Gastroesophageal sphincter (tissue), 3 donors: ENCODE results near the gene HECTD1.

Source experiments
- EP300 ChIP-seq: sonication (generic); formaldehyde crosslinking; IDR thresholded peaks from one replicate; pipeline ENCODE4 v1.6.1; 2017; ENCODE audit warnings: antibody characterized with exemption, mild to moderate bottlenecking
- POLR2A ChIP-seq, 2 donors: fragments of 450-650 bp; IDR thresholded peaks; one replicate each; pipeline ENCODE4 v1.6.1; 2017; ENCODE audit warnings: antibody characterized with exemption in 2 of 2, mild to moderate bottlenecking in 2 of 2, moderate library complexity in 1 of 2
- TF ChIP-seq, protein P1 (sequence below), 4 experiments: fragments of 200-600 bp in 2 of 4; fragments of 450-650 bp in 2 of 4; sonication (generic) in 1 of 4; IDR thresholded peaks; one replicate each; pipeline ENCODE4 v1.5.1; 2017 to 2019; ENCODE audit warnings: antibody characterized with exemption in 4 of 4, mild to moderate bottlenecking in 2 of 4, moderate library complexity in 2 of 4

DNA sequence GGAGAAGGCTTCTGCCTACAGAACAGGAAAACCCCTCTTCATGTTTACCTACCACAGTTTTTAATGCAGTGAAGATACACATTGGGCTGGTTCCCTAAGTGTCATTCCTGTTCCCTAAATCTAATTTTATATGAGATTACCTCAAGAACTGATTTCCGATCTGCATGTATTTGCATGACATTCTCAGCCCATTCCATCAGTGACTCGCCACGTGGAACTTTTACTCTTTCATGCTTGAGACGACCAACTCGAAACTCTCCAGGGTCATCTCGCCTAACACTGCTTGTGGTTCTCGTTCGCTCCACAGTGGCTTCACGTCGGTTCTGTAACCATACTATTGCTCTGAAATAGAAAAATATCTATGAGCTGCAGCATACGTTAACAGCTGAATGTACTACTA is 98.3 kb downstream of the HECTD1 start:
- TF ChIP-seq, protein P1, sequence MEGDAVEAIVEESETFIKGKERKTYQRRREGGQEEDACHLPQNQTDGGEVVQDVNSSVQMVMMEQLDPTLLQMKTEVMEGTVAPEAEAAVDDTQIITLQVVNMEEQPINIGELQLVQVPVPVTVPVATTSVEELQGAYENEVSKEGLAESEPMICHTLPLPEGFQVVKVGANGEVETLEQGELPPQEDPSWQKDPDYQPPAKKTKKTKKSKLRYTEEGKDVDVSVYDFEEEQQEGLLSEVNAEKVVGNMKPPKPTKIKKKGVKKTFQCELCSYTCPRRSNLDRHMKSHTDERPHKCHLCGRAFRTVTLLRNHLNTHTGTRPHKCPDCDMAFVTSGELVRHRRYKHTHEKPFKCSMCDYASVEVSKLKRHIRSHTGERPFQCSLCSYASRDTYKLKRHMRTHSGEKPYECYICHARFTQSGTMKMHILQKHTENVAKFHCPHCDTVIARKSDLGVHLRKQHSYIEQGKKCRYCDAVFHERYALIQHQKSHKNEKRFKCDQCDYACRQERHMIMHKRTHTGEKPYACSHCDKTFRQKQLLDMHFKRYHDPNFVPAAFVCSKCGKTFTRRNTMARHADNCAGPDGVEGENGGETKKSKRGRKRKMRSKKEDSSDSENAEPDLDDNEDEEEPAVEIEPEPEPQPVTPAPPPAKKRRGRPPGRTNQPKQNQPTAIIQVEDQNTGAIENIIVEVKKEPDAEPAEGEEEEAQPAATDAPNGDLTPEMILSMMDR (IDR thresholded peaks at IDR 0.05): no peak
- no peak for TF ChIP-seq POLR2A (IDR thresholded peaks at IDR 0.05)
- TF ChIP-seq EP300: no peak
